Activated CD4-positive, alpha-beta T cell treated with anti-CD3 and anti-CD28 coated beads, Interleukin-2, amount 10 ng/mL, durations not matched to agents 7 days and 5 days (primary cell): ENCODE results near the gene SLC3A2. TPM values are rescaled to one million over a fixed set of nuclear protein-coding genes. Genes with fewer than 3 reads are reported as not detected.

Experiments used
- CTCF ChIA-PET: fragments of 350-600 bp; sonication (Branson Sonifier 250); formaldehyde crosslinking; loops from one replicate; lab custom pipeline; 2021; ENCODE audit warnings: antibody characterized with exemption; lab: Charles Lee
- POLR2A ChIA-PET: fragments of 350-600 bp; sonication (Branson Sonifier 250); formaldehyde crosslinking; loops from one replicate; lab custom pipeline; 2021; ENCODE audit warnings: antibody characterized with exemption; lab: Charles Lee
- DNase-seq: peaks from one replicate; pipeline ENCODE4 v3.0.0-alpha.2; 2020
- H3K27ac Mint-ChIP-seq: one replicate; pipeline ENCODE4 v1.8.0; 2021; ENCODE audit warnings: mild to moderate bottlenecking, moderate library complexity, mixed read lengths
- H3K27me3 Mint-ChIP-seq: one replicate; pipeline ENCODE4 v1.8.0; 2021; ENCODE audit warnings: mixed read lengths
- H3K36me3 Mint-ChIP-seq: one replicate; pipeline ENCODE4 v1.8.0; 2021; ENCODE audit warnings: low read depth, mixed read lengths
- H3K4me1 Mint-ChIP-seq: one replicate; pipeline ENCODE4 v1.8.0; 2021; ENCODE audit warnings: mixed read lengths
- H3K4me3 Mint-ChIP-seq: one replicate; pipeline ENCODE4 v1.8.0; 2021; ENCODE audit warnings: mild to moderate bottlenecking, moderate library complexity, mixed read lengths
- H3K9me3 Mint-ChIP-seq: one replicate; pipeline ENCODE4 v1.8.0; 2021; ENCODE audit warnings: mixed read lengths
- total RNA-seq, 2 experiments: library from RNA; stranded (reverse); gene quantifications; one replicate each; pipeline ENCODE4 v1.2.3, GENCODE V29; 2021

Gene SLC3A2
- total RNA-seq, 2 experiments from 2014 or later, result 153 to 157 TPM

DNA sequence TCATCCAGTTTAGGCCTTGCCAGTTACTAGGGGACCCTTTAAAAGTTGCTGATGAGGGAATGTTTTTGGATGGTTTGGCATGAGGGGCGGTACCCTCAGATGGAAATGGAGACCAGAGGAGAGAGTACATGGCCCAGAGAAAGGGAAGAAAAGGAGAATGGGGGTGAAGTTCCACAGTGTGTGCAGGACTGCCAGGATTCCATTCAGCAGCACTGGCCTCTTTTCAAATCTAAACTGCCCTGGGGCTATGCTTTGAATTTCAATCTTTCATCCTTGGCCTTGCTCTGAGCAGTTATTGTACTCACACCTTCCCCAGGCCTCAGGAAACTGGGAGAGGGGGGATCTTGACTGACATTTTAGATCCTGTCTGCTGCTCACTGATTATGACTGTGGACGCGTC lies 3.0 kb downstream of the SLC3A2 start:
- Mint-ChIP-seq H3K36me3 (peaks cover 72% of the 10 kb centered on the region), H3K4me1 (peaks cover 53% of the 10 kb centered on the region), H3K9me3 (no peaks in the 10 kb centered on the region), H3K27me3 (no peaks in the 10 kb centered on the region), H3K27ac (peak overlapping the region; percentile 100), H3K4me3 (peak overlapping the region; percentile 98)
- DNase-seq, result no peak
- POLR2A ChIA-PET, result no interaction called here
- CTCF ChIA-PET, result interaction anchor here (0.6 to 4.5 kb wide), 4 partner anchors 9 to 97 kb away, joined by 4 to 27 read pairs (median 15); partner anchors contain the start of gene TMEM179B

DNA sequence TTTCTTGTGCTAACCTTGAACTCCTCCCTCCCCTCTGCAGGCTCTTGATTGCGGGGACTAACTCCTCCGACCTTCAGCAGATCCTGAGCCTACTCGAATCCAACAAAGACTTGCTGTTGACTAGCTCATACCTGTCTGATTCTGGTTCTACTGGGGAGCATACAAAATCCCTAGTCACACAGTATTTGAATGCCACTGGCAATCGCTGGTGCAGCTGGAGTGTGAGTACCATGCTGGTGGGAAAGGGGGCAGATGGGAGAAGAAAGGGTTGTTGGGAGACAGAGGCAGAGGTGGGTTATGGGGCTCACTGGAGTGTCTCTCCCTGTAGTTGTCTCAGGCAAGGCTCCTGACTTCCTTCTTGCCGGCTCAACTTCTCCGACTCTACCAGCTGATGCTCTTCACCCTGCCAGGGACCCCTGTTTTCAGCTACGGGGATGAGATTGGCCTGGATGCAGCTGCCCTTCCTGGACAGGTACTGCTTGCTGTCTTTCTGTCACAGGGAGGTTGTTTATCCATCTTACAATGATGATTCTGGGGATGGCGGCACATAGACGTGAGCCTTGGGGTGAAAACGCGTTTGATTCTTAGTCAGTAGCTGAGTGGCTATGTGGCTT lies 4.5 kb downstream of the SLC3A2 start:
- ChIA-PET POLR2A (interaction anchor here (0.6 kb wide), 2 partner anchors 21 to 33 kb away, joined by 3 to 13 read pairs; no protein-coding TSS in a partner anchor), CTCF (interaction anchor here (0.6 to 4.5 kb wide), 7 partner anchors 10 to 467 kb away, joined by 3 to 26 read pairs (median 3); partner anchors contain the start of gene SCGB1A1)
- H3K36me3 Mint-ChIP-seq, result peaks cover 83% of the 10 kb centered on the region
- peaks cover 46% of the 10 kb centered on the region for H3K4me1 Mint-ChIP-seq
- H3K27me3 Mint-ChIP-seq, result no peaks in the 10 kb centered on the region
- H3K27ac Mint-ChIP-seq, result no peak overlapping the region
- H3K4me3 Mint-ChIP-seq, result no peak overlapping the region
- H3K9me3 Mint-ChIP-seq, result no peaks in the 10 kb centered on the region
- DNase-seq, result no peak

DNA sequence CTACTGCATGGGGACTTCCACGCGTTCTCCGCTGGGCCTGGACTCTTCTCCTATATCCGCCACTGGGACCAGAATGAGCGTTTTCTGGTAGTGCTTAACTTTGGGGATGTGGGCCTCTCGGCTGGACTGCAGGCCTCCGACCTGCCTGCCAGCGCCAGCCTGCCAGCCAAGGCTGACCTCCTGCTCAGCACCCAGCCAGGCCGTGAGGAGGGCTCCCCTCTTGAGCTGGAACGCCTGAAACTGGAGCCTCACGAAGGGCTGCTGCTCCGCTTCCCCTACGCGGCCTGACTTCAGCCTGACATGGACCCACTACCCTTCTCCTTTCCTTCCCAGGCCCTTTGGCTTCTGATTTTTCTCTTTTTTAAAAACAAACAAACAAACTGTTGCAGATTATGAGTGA lies 7.7 kb downstream of the SLC3A2 start:
- no peaks in the 10 kb centered on the region for H3K9me3 Mint-ChIP-seq
- peaks cover 31% of the 10 kb centered on the region for H3K4me1 Mint-ChIP-seq
- DNase-seq, result no peak
- CTCF ChIA-PET, result no interaction called here
- POLR2A ChIA-PET, result no interaction called here
- H3K27ac Mint-ChIP-seq, result no peak overlapping the region
- H3K36me3 Mint-ChIP-seq, result peaks cover 60% of the 10 kb centered on the region
- H3K27me3 Mint-ChIP-seq, result peaks cover 2% of the 10 kb centered on the region
- H3K4me3 Mint-ChIP-seq, result no peak overlapping the region

DNA sequence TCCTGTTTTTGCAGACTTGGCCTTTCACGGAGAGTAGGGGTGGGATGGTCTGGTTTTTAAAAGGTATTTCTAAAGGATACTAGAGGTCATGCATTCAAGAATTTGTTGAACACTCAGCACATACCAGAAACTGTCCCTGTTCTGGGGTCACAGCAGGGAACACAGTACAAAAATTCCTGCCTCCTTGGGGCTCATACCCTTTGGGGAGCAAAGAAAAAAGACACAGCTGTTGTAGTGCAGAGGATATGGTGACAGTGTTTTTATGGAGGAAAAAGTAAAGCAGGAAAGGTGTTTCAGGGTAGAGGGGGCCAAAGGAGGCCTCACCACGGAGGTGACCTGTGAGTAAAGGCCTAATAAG lies 8.4 kb downstream of the SLC3A2 start:
- CTCF ChIA-PET, result interaction anchor here (1.2 kb wide), 1 partner anchor 12 kb away, joined by 3 read pairs; no protein-coding TSS in a partner anchor
- H3K36me3 Mint-ChIP-seq, result peaks cover 53% of the 10 kb centered on the region
- H3K4me3 Mint-ChIP-seq, result no peak overlapping the region

DNA sequence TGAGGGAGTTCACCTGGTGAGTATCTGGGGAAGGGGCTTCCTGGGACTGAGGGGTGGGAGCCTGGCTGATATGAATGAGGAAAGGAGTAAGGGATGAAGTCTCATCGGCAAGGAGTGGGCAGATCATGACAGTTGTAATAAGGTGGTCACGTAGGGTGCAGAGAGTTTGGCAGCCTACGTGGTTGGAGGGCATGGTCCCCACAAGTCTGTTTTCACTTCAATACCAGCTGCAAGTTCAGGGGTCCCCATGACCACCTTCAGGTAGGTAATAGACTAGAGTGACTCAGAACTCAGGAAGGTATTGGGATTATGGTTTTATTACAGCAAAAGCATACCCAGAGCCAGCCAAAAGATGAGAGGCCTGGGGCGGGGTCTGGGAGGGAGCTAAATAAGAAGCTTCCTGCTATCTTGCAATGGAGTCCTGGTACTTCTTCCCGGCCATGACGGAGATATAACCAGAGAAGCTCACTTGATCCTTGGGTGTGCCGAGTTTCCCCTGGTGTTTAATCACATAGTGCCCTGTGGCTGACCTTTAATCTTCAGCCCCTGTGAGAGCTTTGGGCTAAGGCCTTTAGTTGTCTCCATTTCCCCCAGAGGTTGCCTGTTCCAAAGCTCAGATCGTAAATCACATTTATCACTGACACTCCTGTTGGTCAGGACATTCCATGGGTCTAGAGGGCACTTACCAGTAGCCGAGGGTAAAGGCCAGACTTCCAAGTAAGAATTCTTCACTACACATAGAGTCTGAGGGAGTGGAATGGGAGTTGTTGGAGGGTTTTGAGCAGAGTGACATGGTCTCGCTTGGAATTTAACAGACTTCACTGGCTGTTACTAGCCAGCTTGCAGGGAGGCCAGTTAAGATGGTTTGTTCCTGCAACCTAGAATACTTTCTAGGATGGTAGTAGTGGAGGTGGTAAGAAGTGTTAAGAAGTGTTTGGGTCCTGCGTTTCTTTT lies 9.1 kb downstream of the SLC3A2 start:
- Mint-ChIP-seq H3K27me3 (peaks cover 3% of the 10 kb centered on the region), H3K36me3 (peaks cover 48% of the 10 kb centered on the region)

More for the DNA sequence above, 8.4 kb downstream of the SLC3A2 start:
- POLR2A ChIA-PET, result no interaction called here
- Mint-ChIP-seq H3K27me3 (peaks cover 2% of the 10 kb centered on the region), H3K9me3 (no peaks in the 10 kb centered on the region), H3K27ac (no peak overlapping the region), H3K4me1 (peaks cover 24% of the 10 kb centered on the region)
- no peak for DNase-seq

DNA sequence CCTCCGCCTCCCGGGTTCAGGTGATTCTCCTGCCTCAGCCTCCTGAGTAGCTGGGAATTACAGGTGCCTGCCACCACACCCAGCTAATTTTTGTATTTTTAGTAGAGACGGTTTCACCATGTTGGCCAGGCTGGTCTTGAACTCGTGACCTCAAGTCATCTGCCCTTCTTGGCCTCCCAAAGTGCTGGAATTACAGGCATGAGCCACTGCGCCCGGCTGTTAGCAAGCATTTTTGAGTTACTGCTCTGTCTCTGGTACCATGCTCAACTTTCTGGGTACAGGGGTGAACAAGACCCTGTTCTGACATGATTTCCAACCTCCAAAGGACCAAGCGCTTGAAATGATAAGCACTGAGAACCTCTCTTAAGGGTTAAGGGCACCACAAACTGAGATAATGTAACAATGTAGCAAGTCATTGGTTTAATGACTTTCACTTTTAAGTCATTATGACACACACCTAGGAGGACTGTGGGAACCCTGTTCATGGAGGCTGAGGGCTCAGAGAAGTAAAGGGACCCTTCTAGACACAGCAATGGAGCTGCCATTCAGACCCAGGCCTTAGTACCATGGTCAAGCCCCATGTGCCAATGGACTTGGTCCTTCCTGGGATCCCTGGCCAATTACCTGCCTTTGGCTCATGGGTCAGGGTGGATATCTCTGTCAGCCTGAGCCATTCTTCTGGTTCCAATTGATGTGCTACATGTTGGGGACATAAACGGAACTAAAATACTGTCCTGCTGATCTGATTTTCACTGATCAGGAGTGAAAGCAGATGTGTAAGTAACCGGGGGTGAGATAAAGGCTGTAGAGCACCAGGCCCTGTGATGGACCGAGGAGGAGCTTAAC lies 11.6 kb downstream of the SLC3A2 start:
- peaks cover 9% of the 10 kb centered on the region for H3K27me3 Mint-ChIP-seq
- H3K27ac Mint-ChIP-seq, result no peak overlapping the region
- POLR2A ChIA-PET, result no interaction called here

More for the DNA sequence above, 9.1 kb downstream of the SLC3A2 start:
- ChIA-PET POLR2A (no interaction called here), CTCF (interaction anchor here (1.2 to 2.0 kb wide), 2 partner anchors 8 to 12 kb away, joined by 3 to 7 read pairs; partner anchors contain the start of gene SLC3A2)
- H3K9me3 Mint-ChIP-seq, result no peaks in the 10 kb centered on the region
- no peak overlapping the region for H3K4me3 Mint-ChIP-seq
- no peak for DNase-seq
- no peak overlapping the region for H3K27ac Mint-ChIP-seq
- H3K4me1 Mint-ChIP-seq, result peaks cover 20% of the 10 kb centered on the region

DNA sequence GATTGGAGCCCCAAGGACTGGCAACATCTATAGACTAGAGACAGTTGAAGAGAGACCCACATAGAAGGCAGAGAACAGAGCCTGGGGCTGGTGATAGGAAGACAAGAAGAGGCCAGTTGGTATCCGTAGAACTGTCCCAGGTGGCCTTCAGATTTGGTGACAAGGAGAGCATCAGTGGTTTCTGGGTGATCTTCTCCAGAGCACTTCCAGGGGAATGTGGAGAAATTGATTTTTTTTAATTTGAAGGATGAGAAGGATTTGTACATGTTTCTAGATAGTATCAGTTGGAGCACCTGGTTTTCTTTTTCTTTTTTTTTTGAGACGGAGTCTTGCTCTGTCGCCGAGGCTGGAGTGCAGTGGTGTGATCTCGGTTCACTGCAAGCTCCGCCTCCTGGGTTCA lies 14.8 kb downstream of the SLC3A2 start:
- no peak for DNase-seq
- no peaks in the 10 kb centered on the region for H3K36me3 Mint-ChIP-seq
- H3K27me3 Mint-ChIP-seq, result peaks cover 19% of the 10 kb centered on the region
- ChIA-PET POLR2A (no interaction called here), CTCF (interaction anchor here (0.9 to 3.3 kb wide), 3 partner anchors 10 to 14 kb away, joined by 3 to 17 read pairs (median 8); partner anchors contain the start of gene SLC3A2)
- no peak overlapping the region for H3K27ac Mint-ChIP-seq
- no peaks in the 10 kb centered on the region for H3K9me3 Mint-ChIP-seq
- no peak overlapping the region for H3K4me3 Mint-ChIP-seq
- peaks cover 2% of the 10 kb centered on the region for H3K4me1 Mint-ChIP-seq

More for the DNA sequence above, 11.6 kb downstream of the SLC3A2 start:
- H3K4me1 Mint-ChIP-seq, result peaks cover 7% of the 10 kb centered on the region
- no peak overlapping the region for H3K4me3 Mint-ChIP-seq
- H3K9me3 Mint-ChIP-seq, result no peaks in the 10 kb centered on the region
- CTCF ChIA-PET, result interaction anchor here (0.8 to 1.9 kb wide), 3 partner anchors 11 to 350 kb away, joined by 3 to 8 read pairs (median 6); partner anchors contain the start of gene SLC3A2
- H3K36me3 Mint-ChIP-seq, result peaks cover 24% of the 10 kb centered on the region
- DNase-seq, result no peak

DNA sequence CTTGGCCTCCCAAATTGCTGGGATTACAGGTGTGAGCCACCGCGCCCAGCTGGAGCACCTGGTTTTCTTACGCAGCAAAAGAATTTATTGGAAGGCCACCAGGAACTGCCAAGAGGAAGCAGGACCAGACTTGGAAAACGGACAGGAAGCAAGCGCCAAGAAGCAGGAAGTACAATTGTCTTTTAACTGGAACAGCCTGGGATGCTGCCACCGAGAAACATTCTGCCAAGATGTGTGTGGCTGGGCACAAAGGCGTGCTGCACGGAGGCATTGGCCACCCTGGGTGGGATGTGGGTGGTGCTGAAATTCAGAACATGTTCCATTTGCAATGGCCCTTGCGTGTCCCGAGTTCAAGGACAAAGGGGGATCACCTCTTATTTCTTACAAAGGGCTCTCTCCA lies 15.4 kb downstream of the SLC3A2 start:
- Mint-ChIP-seq H3K27ac (no peak overlapping the region), H3K9me3 (no peaks in the 10 kb centered on the region), H3K4me3 (no peak overlapping the region), H3K4me1 (peaks cover 2% of the 10 kb centered on the region), H3K27me3 (peaks cover 19% of the 10 kb centered on the region), H3K36me3 (no peaks in the 10 kb centered on the region)
- ChIA-PET CTCF (interaction anchor here (3.3 kb wide), 1 partner anchor 10 kb away, joined by 17 read pairs; no protein-coding TSS in a partner anchor), POLR2A (no interaction called here)
- no peak for DNase-seq

DNA sequence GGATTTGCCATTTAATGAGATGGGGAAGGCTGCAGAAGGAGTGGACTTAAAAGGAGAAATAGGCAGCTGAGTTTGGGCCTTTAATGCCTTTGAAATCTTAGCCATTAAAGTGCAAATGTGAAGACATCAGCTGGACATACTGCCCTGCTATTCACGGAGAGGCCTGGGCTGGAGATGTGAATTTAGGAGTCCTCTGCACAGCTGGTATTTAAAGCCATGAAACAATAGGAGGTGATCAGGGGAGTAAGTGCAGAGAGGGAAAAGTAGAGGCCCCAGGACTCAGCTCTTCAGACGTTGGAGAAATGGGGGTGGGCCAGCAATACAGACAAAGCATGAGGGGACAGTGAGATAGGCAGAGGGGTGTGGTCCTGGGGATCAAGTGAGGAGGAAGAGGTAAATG lies 16.6 kb downstream of the SLC3A2 start:
- ChIA-PET POLR2A (no interaction called here), CTCF (interaction anchor here (0.9 to 3.3 kb wide), 3 partner anchors 9 to 126 kb away, joined by 3 to 17 read pairs (median 3); no protein-coding TSS in a partner anchor)
- peaks cover 3% of the 10 kb centered on the region for H3K4me1 Mint-ChIP-seq
- H3K9me3 Mint-ChIP-seq, result no peaks in the 10 kb centered on the region
- no peak overlapping the region for H3K4me3 Mint-ChIP-seq
- H3K27ac Mint-ChIP-seq, result no peak overlapping the region
- H3K27me3 Mint-ChIP-seq, result peaks cover 22% of the 10 kb centered on the region
- no peak for DNase-seq
- no peaks in the 10 kb centered on the region for H3K36me3 Mint-ChIP-seq

DNA sequence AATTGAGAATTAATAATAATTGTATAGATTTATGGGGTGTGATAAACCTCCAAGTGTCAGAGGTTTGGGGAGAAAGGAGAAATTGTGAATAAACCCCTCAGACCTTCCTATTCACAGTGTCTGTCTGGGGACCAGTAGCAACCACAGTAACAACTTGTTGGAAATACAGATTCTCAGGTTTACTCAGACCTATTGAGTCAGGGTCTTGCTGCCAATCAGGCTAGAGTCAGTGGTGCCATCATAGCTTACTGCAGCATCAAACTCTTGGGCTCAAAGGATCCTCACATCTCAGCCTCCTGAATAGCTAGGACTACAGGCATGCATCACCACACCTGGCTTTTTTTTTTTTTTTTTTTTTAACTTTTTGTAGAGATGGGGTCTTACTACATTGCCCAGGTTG lies 17.3 kb downstream of the SLC3A2 start:
- Mint-ChIP-seq H3K4me1 (peaks cover 8% of the 10 kb centered on the region), H3K9me3 (no peaks in the 10 kb centered on the region), H3K27me3 (peaks cover 21% of the 10 kb centered on the region), H3K4me3 (no peak overlapping the region), H3K27ac (no peak overlapping the region), H3K36me3 (no peaks in the 10 kb centered on the region)
- no peak for DNase-seq
- POLR2A ChIA-PET, result no interaction called here
- CTCF ChIA-PET, result interaction anchor here (0.6 kb wide), 2 partner anchors 613 to 1494 kb away, joined by 3 to 6 read pairs; no protein-coding TSS in a partner anchor

DNA sequence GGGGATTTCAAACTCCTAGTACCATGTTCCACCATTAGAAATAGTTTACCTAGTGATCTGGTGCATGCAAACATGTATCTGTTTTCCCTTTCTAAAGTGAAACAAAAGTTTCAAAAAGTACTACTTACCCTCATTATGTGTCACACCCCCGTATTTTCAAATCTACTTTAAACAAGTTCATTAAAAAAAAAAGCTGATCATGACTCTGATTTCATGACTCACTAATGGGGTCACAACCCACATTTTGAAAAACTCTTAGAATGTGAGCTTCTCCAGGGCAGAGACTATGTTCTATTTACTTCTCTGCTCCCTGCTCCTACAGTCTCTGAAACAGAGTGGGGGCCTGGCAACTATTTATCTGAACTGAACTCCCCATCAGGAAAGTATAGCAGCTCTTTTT lies 22.2 kb downstream of the SLC3A2 start:
- Mint-ChIP-seq H3K9me3 (no peaks in the 10 kb centered on the region), H3K27me3 (peaks cover 22% of the 10 kb centered on the region), H3K36me3 (no peaks in the 10 kb centered on the region), H3K27ac (no peak overlapping the region), H3K4me3 (no peak overlapping the region), H3K4me1 (peaks cover 17% of the 10 kb centered on the region)
- ChIA-PET POLR2A (no interaction called here), CTCF (interaction anchor here (0.5 to 5.8 kb wide), 4 partner anchors 20 to 483 kb away, joined by 3 to 26 read pairs (median 4); partner anchors contain the start of gene SLC3A2)
- no peak for DNase-seq

DNA sequence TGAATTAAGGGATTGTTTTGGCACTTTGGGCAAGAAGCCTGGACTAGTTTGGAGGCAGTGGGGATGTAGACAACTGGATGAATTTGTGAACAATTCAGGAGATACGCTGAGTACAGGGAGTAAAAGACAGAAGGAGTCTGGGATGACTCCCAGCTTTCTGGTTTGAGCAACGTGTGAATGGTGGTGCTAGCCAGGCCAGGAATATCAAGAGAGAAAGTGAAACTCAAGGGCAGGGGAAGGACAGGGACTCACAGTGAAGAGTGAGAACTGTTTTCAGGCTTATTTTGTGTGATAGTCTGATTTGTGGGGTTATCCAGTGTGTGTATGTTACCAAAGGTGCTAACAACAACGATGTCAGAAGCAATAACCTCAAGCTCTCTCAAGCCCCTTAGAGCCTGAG lies 24.6 kb downstream of the SLC3A2 start:
- peaks cover 17% of the 10 kb centered on the region for H3K4me1 Mint-ChIP-seq
- no peaks in the 10 kb centered on the region for H3K9me3 Mint-ChIP-seq
- peaks cover 14% of the 10 kb centered on the region for H3K27me3 Mint-ChIP-seq
- no peak overlapping the region for H3K27ac Mint-ChIP-seq
- CTCF ChIA-PET, result interaction anchor here (0.6 to 5.8 kb wide), 19 partner anchors 9 to 218 kb away, joined by 3 to 44 read pairs (median 6); partner anchors contain the start of genes CHRM1 and SLC3A2
- H3K4me3 Mint-ChIP-seq, result no peak overlapping the region
- H3K36me3 Mint-ChIP-seq, result no peaks in the 10 kb centered on the region
- no peak for DNase-seq
- POLR2A ChIA-PET, result no interaction called here
